Gastroesophageal sphincter (tissue), 3 donors: ENCODE measurements around the gene DCC.

Experiments used
- EP300 ChIP-seq: sonication (generic); formaldehyde crosslinking; IDR thresholded peaks from one replicate; pipeline ENCODE4 v1.6.1; 2017; ENCODE audit warnings: antibody characterized with exemption, mild to moderate bottlenecking
- POLR2A ChIP-seq, 2 donors: fragments of 450-650 bp; IDR thresholded peaks; one replicate each; pipeline ENCODE4 v1.6.1; 2017; ENCODE audit warnings: antibody characterized with exemption in 2 of 2, mild to moderate bottlenecking in 2 of 2, moderate library complexity in 1 of 2
- TF ChIP-seq, protein P1 (sequence below), 4 experiments: fragments of 200-600 bp in 2 of 4; fragments of 450-650 bp in 2 of 4; sonication (generic) in 1 of 4; IDR thresholded peaks; one replicate each; pipeline ENCODE4 v1.5.1; 2017 to 2019; ENCODE audit warnings: antibody characterized with exemption in 4 of 4, mild to moderate bottlenecking in 2 of 4, moderate library complexity in 2 of 4

DNA sequence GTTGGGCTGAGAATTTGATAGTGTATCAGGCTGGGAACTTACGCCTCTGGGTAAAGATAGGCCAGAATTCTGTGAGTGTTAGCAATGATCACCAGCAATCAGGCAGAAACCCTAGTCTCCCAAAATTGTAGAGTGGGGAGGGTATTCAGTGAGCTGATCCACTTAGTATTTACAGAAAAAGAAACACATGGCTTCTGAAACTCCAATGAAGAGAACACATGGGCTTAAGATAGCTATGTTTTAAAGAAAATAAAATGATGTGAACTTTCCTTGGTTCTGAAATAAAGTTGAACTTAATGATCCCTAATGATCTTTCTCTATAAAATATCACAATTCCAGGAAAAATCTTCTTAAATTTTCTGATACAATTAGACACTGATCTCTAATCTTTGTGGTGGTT is 472.8 kb downstream of the DCC start:
- TF ChIP-seq EP300 (no peak), POLR2A (IDR thresholded peaks at IDR 0.05) (no peak)
- TF ChIP-seq, protein P1, sequence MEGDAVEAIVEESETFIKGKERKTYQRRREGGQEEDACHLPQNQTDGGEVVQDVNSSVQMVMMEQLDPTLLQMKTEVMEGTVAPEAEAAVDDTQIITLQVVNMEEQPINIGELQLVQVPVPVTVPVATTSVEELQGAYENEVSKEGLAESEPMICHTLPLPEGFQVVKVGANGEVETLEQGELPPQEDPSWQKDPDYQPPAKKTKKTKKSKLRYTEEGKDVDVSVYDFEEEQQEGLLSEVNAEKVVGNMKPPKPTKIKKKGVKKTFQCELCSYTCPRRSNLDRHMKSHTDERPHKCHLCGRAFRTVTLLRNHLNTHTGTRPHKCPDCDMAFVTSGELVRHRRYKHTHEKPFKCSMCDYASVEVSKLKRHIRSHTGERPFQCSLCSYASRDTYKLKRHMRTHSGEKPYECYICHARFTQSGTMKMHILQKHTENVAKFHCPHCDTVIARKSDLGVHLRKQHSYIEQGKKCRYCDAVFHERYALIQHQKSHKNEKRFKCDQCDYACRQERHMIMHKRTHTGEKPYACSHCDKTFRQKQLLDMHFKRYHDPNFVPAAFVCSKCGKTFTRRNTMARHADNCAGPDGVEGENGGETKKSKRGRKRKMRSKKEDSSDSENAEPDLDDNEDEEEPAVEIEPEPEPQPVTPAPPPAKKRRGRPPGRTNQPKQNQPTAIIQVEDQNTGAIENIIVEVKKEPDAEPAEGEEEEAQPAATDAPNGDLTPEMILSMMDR (IDR thresholded peaks at IDR 0.05) = no peak
